SH-SY5Y (cell line): ENCODE results near the gene COL8A1.

ENCODE experiments used
- GATA2 ChIP-seq: IDR thresholded peaks from 2 replicates; pipeline ENCODE4 v1.6.1; 2011; ENCODE audit warnings: mild to moderate bottlenecking, low read depth, low read length
- GATA3 ChIP-seq: IDR thresholded peaks from 2 replicates; pipeline ENCODE4 v1.6.1; 2011; ENCODE audit warnings: low read depth, mild to moderate bottlenecking, low read length, moderate library complexity

DNA sequence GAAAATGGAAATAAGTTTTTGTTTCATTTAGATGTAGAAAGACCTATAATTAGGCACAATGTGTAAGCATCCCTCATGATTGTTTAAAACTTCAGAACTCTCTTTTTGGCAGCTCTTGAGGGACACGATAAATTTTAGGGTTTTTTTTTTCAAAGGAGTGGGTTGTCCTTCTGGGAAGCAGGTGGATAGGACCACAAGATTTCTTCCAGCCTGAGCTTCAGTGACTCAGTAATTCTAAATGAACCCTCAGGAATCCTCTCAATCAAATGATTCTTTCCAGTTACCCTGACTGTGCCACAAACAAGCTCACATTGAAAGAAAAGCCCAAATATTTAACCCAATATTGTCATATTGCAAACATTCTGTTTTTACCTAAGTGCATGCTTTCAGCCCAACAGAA is 45.1 kb downstream of the COL8A1 start:
- TF ChIP-seq GATA2 (no peak), GATA3 (no peak)
